Fibroblast of lung (primary cell): ENCODE data around the gene HNMT. TPM values are rescaled to one million over a fixed set of nuclear protein-coding genes. Genes with fewer than 3 reads are reported as not detected.

ENCODE experiments used
- DNase-seq, 2 donors: peaks; one replicate each; pipeline versions ENCODE4 v3.0.0 to v3.0.0-alpha.2; 2010; ENCODE audit warnings: low read depth in 2 of 2
- H2AFZ ChIP-seq: 2 replicates; pipeline ENCODE4 v1.5.1; 2012; ENCODE audit warnings: low read length, control low read depth, inconsistent platforms
- H3K27ac ChIP-seq: 2 replicates; pipeline ENCODE4 v1.5.1; 2011; ENCODE audit warnings: low read length, control low read depth; ENCODE audit not compliant: insufficient read depth
- H3K27me3 ChIP-seq: 2 replicates; pipeline ENCODE4 v1.5.1; 2011; ENCODE audit warnings: mild to moderate bottlenecking, low read length; ENCODE audit not compliant: control insufficient read depth, insufficient read depth
- H3K36me3 ChIP-seq: 2 replicates; pipeline ENCODE4 v1.5.1; 2011; ENCODE audit warnings: low read length; ENCODE audit not compliant: control insufficient read depth, insufficient read depth
- H3K4me1 ChIP-seq: 2 replicates; pipeline ENCODE4 v1.5.1; 2011; ENCODE audit warnings: low read length; ENCODE audit not compliant: control insufficient read depth, insufficient read depth; ENCODE audit errors: extremely low read depth
- H3K4me2 ChIP-seq: 2 replicates; pipeline ENCODE4 v1.5.1; 2011; ENCODE audit warnings: low read length, control low read depth; ENCODE audit not compliant: insufficient read depth; ENCODE audit errors: extremely low read depth
- H3K4me3 ChIP-seq, 4 experiments: fragments of 200-600 bp in 1 of 4; sonication (generic) in 1 of 4; replicated peaks in 1 of 4; 2 replicates each; pipeline ENCODE4 v1.5.1; 2011 to 2016; ENCODE audit warnings: low read length in 4 of 4, low read depth in 3 of 4, mild to moderate bottlenecking in 3 of 4, control low read depth in 2 of 4, inconsistent platforms in 1 of 4, mixed read lengths in 1 of 4; ENCODE audit not compliant: insufficient read depth in 1 of 4; ENCODE audit errors: control extremely low read depth in 1 of 4
- H3K79me2 ChIP-seq: 2 replicates; pipeline ENCODE4 v1.5.1; 2012; ENCODE audit warnings: mild to moderate bottlenecking, low read length, inconsistent platforms; ENCODE audit not compliant: control insufficient read depth, insufficient read depth
- H3K9ac ChIP-seq: 2 replicates; pipeline ENCODE4 v1.5.1; 2011; ENCODE audit warnings: mild to moderate bottlenecking, low read length, control low read depth; ENCODE audit not compliant: insufficient read depth
- H3K9me3 ChIP-seq: 2 replicates; pipeline ENCODE4 v1.5.1; 2012; ENCODE audit warnings: low read depth, low read length; ENCODE audit not compliant: control insufficient read depth, insufficient read depth
- H4K20me1 ChIP-seq: 2 replicates; pipeline ENCODE4 v1.5.1; 2011; ENCODE audit warnings: low read length; ENCODE audit not compliant: control insufficient read depth, insufficient read depth; ENCODE audit errors: extremely low read depth
- EZH2 ChIP-seq: IDR thresholded peaks from 2 replicates; pipeline ENCODE4 v1.5.1; 2012; ENCODE audit warnings: low read length, control low read depth, mild to moderate bottlenecking; ENCODE audit errors: missing control alignments
- polyA plus RNA-seq, 2 donors: library from polyadenylated mRNA; depleted of rRNA in 1 of 2; stranded (reverse) in 1 of 2; unstranded in 1 of 2; fragments of >200 nt; gene quantifications; 2 replicates each; pipeline ENCODE4 v1.2.1, GENCODE V29; 2011 to 2012; ENCODE audit warnings: missing spikeins in 1 of 2
- total RNA-seq: library from RNA; depleted of rRNA; stranded (reverse); fragments of >200 nt; gene quantifications from 2 replicates; pipeline ENCODE4 v1.2.1, GENCODE V29; 2014
- TF ChIP-seq, protein P1 (sequence below), 2 donors: IDR thresholded peaks in 1 of 2; conservative IDR thresholded peaks in 1 of 2; 1 replicate in 1 of 2; 2 replicates in 1 of 2; pipeline ENCODE4 v1.5.1; 2011 to 2012; ENCODE audit warnings: low read length in 2 of 2, control low read depth in 1 of 2, inconsistent platforms in 1 of 2, low read depth in 1 of 2, mild to moderate bottlenecking in 1 of 2

Gene HNMT
- total and polyA plus RNA-seq, 2 donors (not counting 1 experiment from before 2014, with no cell fraction given), result 45.9 to 163 TPM

DNA sequence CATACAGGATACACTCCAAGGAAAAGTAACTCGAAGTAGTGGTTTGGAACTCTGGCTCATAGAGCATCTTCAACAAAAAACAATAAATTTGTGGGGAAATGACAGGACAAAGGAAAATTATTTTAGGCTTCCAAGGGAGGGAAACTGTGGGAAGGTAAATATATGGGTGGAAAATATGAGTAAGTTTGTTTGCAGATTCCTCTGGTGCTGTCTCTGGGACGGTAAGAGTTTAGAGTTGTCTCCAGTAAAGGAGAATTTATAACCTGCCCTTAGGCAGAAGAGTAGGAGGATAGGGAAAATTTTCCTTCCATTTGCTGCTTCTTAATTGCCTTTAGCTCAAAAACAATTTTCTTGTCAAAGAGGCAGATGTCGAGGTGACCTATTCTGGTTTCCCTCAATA lies 19.3 kb downstream of the HNMT start:
- Histone ChIP-seq H3K36me3 (no peaks in the 10 kb centered on the region), H3K27ac (no peak overlapping the region), H3K4me3 (no peak overlapping the region), H3K27me3 (no peaks in the 10 kb centered on the region), H3K79me2 (no peaks in the 10 kb centered on the region), H3K9me3 (no peaks in the 10 kb centered on the region), H3K9ac (no peak overlapping the region), H3K4me1 (no peaks in the 10 kb centered on the region), H2AFZ (no peak overlapping the region), H4K20me1 (no peaks in the 10 kb centered on the region), H3K4me2 (no peak overlapping the region)
- no peak for DNase-seq
- TF ChIP-seq, protein P1, sequence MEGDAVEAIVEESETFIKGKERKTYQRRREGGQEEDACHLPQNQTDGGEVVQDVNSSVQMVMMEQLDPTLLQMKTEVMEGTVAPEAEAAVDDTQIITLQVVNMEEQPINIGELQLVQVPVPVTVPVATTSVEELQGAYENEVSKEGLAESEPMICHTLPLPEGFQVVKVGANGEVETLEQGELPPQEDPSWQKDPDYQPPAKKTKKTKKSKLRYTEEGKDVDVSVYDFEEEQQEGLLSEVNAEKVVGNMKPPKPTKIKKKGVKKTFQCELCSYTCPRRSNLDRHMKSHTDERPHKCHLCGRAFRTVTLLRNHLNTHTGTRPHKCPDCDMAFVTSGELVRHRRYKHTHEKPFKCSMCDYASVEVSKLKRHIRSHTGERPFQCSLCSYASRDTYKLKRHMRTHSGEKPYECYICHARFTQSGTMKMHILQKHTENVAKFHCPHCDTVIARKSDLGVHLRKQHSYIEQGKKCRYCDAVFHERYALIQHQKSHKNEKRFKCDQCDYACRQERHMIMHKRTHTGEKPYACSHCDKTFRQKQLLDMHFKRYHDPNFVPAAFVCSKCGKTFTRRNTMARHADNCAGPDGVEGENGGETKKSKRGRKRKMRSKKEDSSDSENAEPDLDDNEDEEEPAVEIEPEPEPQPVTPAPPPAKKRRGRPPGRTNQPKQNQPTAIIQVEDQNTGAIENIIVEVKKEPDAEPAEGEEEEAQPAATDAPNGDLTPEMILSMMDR (conservative IDR thresholded peaks at IDR 0.05 in 1 of 2, IDR thresholded peaks at IDR 0.05 in 1 of 2; ENCODE audit: low read depth in 1 of 2, low read length in 2 of 2), result no peak
- no peak for TF ChIP-seq EZH2

DNA sequence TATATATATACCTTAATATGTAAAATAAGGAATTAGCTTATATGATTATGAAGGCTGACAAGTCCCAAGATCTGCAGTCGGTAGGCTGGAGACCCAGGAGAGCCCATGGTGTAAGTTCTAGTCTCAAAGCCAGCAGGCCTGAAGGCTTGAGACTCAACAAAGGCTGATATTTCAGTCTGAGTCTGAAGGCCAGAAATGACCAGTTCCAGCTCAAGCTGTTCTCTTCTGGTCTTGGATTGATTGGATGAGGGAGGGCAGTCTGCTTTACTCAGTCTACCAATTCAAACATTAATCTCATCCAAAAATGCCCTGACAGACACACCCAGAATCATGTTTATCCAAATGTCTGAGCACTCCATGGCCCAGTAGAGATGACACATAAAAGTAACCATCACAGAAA lies 22.0 kb downstream of the HNMT start:
- H2AFZ ChIP-seq, result no peak overlapping the region
- no peaks in the 10 kb centered on the region for H3K4me1 ChIP-seq
- H3K9me3 ChIP-seq, result no peaks in the 10 kb centered on the region
- no peak overlapping the region for H3K4me3 ChIP-seq
- no peaks in the 10 kb centered on the region for H4K20me1 ChIP-seq
- no peak overlapping the region for H3K27ac ChIP-seq
- no peak for DNase-seq
- no peaks in the 10 kb centered on the region for H3K79me2 ChIP-seq
- H3K4me2 ChIP-seq, result no peak overlapping the region
- H3K36me3 ChIP-seq, result no peaks in the 10 kb centered on the region
- no peak overlapping the region for H3K9ac ChIP-seq
- TF ChIP-seq, protein P1 (conservative IDR thresholded peaks at IDR 0.05 in 1 of 2, IDR thresholded peaks at IDR 0.05 in 1 of 2; ENCODE audit: low read depth in 1 of 2, low read length in 2 of 2), result no peak
- no peak for TF ChIP-seq EZH2
- H3K27me3 ChIP-seq, result no peaks in the 10 kb centered on the region

DNA sequence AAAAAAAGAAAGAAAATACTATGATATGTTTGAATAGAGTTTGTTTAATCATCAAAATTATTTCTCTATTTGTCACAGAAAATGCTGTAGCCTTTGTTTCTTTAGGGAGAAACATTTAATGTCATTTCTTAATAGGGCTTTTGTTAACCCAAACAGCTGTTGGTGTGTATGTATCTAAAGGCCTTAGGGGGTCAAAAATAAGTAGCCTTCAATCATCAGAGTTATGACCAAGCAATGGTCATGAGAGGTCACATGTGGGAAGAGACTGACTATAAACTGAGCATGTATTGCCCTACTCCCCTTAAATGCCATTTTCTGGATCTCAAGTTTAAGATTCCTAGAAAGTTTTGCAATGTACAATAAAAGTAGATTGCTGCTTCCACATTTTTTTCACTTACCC lies 22.7 kb downstream of the HNMT start:
- Histone ChIP-seq H3K27ac (no peak overlapping the region), H3K9me3 (no peaks in the 10 kb centered on the region), H2AFZ (no peak overlapping the region), H3K79me2 (no peaks in the 10 kb centered on the region), H3K4me2 (no peak overlapping the region), H3K4me1 (no peaks in the 10 kb centered on the region), H3K4me3 (no peak overlapping the region), H4K20me1 (no peaks in the 10 kb centered on the region), H3K27me3 (no peaks in the 10 kb centered on the region), H3K36me3 (no peaks in the 10 kb centered on the region), H3K9ac (no peak overlapping the region)
- no peak for DNase-seq
- TF ChIP-seq EZH2, result no peak
- TF ChIP-seq, protein P1 (conservative IDR thresholded peaks at IDR 0.05 in 1 of 2, IDR thresholded peaks at IDR 0.05 in 1 of 2; ENCODE audit: low read depth in 1 of 2, low read length in 2 of 2), result no peak
